NCI-H2196 treated with DMSO at 0.1 percent for 48 hours (cell line): Measurements from ENCODE around the gene CDC25B.

Experiments
- DNase-seq: peaks from one replicate; lab custom pipeline; 2025; ENCODE audit not compliant: unreplicated experiment; lab: John Stamatoyannopoulos, UW

Gene CDC25B

DNA sequence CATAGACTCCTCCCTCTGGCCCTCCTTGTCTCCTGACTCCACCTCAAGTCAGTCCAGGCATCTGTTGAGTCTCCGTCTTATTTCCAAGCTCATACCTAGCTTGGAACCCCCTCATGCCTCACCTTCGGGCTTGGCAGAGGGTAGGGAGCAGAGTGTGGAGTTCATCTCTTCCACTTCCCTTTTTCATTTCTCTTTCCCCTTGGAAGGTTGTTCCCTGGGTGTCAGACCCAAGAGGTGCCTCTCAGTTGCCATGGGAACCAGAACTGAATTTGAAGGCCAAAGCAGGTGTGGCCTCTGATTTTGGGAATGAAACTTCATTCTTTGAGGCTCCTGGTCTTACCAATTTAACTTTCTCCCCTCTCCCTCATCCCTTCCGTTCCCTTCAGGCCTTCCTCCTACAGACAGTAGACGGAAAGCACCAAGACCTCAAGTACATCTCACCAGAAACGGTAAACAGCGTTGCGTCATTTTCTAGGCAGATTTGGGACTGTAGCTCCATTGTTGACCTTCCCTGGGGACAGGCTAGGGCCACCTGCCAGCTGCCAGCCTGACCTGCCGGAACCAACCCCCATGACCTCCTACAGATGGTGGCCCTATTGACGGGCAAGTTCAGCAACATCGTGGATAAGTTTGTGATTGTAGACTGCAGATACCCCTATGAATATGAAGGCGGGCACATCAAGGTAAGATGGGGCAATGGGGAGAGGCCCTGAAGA, 6.6 kb downstream of the CDC25B start:
- DNase-seq: no peak

DNA sequence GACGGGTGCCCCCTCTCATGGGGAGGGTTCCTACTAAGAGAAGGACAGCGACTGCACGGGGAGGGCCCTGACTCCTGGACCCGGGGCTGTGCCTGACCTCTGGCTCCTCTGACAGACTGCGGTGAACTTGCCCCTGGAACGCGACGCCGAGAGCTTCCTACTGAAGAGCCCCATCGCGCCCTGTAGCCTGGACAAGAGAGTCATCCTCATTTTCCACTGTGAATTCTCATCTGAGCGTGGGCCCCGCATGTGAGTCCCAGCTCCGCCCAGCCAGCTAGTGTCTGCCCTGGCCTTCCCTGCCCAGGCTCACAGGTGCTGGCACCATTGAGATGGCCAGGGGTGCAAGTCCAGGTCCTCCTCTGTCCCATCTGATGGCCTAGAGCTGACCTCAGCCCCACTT, 7.2 kb downstream of the CDC25B start:
- DNase-seq: no peak

DNA sequence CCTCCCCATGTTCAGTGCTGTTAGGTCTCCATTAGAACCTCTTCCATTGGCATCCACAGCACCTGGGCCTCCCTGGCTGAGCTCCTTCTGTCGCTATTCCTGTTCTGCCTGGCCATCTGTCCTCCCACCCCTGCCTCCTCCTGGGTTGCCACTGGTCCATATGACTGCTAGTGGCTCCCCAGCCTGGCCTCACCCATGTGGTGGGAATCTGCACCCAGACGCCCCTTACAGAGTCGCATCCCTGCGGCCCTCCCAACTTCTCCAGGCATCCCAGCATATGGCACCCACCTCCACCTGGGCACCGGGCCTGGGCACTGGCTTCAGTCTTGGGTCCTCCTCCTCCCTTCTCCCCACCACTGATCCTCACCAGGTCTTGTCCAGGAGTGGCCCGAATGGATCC, 7.7 kb downstream of the CDC25B start:
- no peak for DNase-seq

DNA sequence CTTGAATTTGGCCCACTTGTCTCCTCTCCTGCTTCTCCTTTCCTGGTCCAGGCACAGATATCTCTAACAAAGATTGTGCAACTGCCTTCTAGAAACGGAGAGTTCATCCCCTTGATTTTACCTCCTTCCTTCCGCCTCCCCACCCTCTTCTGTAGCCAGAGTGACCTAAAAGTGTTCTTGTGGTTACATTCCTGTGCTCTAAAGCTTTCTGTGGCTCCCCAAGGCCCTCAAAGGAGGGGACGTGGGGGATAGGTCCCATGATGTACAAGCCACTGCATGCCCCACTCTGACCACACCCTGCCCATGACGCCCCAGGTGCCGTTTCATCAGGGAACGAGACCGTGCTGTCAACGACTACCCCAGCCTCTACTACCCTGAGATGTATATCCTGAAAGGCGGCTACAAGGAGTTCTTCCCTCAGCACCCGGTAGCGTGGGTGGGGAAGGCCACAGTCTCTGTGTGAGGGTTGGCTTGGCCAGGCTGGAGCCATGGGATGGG, 8.2 kb downstream of the CDC25B start:
- DNase-seq: no peak

DNA sequence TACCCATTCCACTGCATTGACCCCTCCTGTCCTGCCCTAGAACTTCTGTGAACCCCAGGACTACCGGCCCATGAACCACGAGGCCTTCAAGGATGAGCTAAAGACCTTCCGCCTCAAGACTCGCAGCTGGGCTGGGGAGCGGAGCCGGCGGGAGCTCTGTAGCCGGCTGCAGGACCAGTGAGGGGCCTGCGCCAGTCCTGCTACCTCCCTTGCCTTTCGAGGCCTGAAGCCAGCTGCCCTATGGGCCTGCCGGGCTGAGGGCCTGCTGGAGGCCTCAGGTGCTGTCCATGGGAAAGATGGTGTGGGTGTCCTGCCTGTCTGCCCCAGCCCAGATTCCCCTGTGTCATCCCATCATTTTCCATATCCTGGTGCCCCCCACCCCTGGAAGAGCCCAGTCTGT, 8.7 kb downstream of the CDC25B start:
- DNase-seq: no peak

DNA sequence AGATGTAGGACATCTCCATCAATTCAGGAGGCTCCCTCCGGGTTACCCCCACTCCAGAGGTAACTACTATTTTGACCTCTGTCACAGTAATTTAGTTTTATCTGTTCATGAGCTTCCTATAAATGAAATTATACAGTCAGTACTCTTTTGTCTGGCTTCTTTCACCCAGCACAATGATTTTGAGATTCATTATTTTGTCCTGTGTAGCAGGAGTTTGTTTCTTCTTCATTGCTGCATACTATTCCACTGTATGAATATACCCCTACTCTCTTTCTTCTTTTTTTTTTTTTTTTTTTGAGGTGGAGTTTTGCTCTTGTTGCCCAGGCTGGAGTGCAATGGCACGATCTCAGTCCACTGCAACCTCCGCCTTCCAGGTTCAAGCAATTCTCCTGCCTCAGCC, 12.4 kb downstream of the CDC25B start:
- no peak for DNase-seq

DNA sequence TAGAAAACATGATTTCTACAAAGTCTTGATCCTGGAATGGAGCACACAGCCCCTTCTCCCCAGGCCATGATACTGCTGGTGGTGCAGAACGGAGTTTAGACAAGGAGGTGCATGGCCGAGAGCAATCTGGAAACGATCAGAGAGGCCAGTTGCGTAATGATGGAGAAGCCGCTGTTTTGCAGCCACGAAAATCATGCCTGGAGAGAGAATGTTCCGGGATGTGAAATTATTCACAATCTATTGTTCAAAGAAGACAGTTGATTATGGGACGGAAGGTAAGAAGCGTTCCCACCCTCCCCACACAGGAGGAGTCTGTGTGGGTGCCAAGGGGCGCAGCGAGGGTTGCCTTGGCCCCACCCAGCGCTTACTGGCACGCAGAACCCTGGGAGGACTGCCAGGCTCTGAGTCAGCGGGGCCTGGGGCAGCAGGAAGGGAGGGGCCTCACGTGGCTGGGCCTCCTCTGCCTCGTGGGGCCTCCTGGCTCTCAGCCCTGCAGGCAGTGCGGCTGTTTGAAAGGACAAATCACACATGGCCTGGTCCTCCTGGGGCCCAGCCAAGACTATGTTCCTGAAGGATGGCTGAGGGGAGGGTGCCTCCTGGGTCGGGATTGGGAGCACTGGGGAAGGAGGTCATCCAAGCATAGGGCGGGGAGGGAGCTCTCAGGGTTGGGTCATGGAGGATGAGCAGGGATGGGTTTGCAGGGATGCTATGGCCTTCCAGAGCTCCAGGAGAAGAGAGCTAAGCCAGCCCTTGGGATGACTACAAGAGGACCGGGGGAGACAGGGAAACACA, 15.6 kb downstream of the CDC25B start:
- peak; percentile 93 for DNase-seq

DNA sequence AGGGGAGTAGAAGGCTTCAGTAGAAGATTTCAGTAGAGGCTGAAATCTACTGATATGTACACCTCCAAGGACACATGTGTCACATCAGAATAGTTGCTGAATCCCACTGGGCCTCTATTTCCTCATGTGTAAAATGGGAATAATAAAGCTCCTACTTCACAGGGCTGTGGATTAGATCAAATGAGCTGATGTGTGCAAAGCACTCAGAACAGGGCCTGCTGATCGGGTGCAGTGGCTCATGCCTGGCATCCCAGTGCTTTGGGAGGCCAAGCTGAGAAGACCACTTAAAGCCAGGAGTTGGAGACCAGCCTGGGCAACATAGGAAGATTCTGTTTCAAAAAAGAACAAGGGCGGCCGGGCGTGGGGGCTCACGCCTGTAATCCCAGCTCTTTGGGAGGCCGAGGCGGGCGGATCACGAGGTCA, 16.2 kb downstream of the CDC25B start:
- no peak for DNase-seq

DNA sequence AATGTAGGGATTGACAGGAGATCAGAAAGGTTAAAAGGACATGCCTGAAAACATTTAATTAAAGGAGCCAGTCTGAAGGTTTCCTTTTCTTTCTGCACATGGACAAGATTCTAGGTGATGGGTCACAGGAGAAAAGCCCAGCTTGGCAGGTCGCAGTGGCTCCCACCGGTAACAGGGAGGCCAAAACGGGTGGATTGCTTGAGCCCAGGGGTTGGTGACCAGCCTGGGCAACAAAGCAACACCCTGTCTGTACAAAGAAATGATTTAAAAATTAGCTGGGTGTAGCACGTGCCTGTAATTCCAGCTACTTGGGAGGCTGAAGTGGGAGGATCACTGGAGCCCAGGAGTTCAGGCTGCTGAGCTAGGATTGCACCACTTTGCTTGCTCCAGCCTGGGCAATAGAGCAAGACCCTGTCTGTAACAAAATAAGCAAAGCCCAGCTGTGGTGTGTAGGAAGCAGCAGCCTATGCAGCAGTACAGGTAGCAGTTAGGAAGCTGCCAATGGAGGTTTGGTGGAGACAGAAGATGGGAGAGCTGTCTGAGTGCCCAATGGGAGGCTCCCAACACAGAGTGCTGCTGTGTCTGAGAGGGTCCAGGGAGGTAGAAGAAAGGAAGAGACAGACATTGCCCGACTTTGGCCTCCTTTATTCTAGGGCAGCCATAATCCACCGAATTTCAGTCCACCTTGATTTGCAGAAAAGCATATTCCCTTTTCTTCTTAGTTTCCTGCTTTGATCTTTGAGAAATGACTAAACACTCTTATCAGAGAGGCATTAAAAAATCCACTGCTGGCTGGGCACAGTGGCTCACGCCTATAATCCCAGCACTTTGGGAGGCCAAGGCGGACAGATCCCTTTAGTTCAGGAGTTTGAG, 17.1 kb downstream of the CDC25B start:
- no peak for DNase-seq

DNA sequence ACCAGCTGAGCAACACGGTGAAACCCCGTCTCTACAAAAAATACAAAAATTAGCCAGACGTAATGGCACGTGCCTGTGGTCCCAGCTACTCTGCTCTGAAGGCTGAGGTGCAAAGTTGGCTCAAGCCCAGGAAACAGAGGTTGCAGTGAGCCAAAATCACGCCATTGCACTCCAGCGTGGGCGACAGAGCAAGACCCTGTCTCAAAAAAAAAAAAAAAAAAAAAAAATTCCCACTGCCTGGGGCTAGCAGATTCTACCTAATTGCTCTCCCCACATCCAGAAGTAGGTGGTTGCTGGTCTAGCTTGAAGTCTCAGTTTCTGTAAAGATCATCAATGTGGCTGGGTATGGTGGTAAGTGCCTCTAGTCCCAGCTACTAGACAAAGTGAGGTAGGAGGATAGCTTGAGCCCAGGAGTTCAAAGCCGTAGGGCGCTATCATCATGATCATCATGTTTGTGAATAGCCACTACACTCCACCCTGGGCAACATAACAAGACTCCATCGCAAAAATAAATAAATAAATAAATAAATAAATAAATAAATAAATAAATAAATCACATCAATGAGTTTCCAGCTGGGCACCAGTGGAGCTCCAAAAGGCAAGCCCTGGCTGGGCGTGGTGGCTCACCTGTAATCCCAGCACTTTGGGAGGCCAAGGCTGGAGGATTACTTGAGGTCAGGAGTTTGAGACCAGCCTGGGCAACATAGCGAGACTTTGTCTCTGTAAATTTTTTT, 17.9 kb downstream of the CDC25B start:
- DNase-seq: no peak

DNA sequence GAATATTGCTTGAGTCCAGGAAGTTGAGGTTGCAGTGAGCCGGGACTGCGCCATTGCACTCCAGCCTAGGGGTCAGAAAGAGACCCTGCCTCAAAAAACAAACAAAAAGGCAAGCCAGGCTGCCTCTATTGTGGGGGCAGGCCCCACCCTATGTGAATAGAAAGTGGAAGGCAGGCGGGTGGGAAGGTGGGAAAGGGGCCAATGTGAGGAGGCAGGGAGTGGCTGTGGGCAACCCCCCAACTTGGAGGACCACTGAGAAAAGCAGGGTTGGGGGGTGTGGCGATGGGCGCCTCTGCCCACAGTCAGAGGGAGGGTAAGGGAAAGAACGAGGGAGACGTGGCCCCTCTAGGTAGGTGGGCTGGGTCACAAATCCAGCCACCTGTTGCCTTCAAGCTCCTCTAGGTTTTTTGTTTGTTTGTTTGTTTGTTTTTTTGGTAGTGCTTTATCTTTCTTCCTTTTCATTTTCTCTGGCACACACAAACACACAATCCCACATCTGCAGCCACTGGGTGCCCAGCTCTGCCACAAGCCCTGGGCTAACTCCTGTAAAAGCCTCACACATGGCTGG, 18.9 kb downstream of the CDC25B start:
- DNase-seq: no peak

DNA sequence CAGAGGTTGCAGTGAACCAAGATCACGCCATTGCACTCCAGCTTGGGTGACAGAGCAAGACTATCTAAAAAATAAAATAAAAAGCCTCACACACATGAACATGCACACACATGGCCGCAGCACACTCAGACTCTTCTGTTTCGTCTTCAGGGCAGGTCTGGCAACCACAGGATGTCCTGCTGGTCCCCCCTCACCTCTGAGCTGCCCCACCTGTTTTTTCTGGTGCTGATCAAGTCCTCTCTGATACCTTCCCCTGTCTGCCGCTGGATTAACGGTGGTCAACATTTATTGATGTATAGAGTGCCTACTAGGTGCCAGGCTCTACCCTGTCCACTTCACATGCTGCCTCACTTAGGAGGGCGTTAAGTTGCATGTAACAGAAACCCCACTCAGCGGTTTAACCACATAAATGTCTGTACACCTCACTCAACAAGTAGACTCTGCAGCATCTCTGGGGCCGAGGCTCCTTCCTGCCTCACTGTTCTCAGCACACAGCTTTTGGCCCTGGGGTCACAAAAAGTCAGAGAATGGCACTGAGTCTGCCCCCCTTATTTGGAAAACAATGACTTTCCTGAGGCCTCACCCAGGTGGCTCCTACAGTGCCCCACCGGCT, 19.7 kb downstream of the CDC25B start:
- DNase-seq: no peak

DNA sequence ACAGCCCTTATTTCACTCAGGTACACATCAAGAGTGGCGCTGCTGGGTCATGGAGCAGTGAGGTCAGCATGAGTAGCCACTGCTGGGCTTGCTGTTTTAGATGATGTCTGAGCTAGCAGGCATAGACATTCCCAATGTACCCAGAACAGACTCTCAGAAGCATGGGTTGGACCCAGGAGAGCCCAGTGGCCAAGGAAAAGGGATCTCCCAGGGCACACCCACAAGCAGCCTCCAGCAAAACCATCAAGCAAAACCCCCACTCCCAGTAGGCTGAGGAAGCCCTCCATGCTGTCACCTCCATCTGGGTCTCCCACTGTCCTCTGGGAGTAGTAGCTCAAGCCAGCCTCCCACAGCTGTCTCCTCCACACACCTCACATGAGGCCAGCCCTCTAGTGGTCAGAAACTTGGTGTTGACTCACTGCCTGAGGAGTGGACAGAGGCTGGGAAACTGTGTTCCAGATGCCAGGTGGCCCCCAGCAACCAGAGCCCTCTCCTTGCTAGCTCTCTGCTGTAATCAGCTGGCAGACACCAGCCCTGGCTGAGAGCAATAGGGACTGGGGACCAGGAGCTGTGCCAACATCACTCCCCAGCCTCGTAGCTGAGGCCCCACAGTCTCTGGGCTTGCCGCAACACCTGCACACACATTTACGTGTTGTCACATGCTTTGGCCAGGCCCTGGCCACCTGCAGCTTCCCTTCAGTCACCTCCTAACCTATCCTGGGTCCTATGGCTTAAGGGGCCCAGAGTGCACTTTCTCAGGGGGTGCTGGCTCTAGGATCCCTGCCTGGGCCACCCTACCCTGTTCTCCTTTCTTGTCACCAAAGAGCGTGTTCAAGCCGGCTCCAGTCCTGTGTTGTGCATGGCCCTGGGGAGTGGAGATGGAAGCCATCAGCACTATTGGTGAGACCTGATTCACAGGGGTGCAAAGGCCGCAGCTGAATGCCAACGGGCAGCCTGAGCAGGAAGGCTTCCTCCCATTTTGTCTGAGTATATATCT, 22.3 kb downstream of the CDC25B start:
- peak; percentile 77 for DNase-seq

DNA sequence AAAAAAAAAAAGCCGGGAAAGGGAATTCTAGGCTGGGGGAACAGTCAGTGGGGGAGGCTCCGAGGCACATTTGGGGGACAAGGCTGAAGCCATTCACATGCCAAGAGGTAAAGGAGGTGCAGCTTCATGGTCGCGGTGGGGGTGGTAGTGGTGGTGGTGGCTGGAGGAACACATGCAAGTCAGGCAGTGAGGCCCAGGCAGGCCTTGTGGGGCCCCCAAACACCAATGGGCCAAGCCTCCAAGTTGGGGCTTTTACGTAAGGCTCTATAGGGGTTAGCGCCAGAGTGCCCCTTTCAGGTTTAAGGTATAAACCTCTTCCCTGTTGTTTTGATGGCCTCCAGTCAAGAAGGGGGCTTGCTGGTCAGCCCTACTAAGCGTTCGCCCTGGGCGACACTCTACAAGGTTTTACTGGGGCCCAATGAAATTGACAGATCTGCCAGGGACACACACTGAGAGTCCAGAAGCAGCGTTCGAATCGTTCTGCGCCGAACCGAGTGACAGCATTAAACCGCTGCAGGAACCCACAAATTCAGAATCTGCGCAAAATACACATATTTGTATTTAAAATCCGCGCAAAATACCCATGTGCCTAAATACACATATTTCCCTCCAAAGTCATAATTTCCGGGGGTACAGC, 23.4 kb downstream of the CDC25B start:
- no peak for DNase-seq

DNA sequence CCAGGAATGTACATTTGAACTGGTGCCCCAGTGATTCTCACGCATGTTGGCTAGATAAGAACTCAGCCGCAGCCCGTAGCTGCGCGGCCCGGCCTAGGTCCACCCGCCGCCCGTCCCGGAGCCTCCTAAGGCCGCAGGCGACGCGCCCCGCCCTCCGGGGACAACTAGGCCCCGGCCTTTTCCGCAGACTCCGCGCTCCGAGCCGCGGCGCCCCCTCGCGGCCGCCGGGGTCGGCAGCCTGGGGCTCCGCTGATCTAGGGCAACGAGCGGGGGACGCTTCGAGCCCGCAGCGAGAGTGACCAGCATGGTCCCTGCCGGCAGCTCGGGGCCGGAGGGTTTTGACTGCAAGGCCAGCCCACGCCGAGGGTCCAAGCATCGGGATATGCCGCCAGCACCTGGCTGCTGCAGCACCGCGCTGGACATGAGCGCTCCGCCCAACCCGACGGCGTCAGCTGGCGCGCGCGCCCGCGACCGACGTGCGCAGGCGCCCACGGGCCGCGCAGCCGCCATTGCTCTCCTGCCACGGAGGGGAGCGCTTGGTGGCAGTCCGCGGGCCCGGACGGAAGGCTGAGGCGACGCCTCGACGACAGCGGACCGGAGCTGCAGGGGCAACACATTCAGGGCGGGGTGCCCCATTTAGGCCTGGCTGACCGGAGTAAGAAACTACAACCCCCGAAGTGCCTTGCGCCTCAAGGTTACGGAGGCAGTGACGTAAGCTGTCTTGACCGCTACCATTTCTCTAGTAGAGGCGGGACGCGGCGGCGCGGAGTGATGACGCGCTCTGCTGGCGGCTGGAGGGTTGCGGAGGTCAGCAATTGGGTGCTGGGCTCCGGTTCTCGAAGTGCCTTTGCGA, 24.2 kb downstream of the CDC25B start, which contains the start of gene AP5S1:
Gene AP5S1, plus strand, starts transcription at position 500 of the 853 bp plus-strand sequence. CDS start 1,571 bp downstream, outside the sequence.
- DNase-seq: peak; percentile 84

DNA sequence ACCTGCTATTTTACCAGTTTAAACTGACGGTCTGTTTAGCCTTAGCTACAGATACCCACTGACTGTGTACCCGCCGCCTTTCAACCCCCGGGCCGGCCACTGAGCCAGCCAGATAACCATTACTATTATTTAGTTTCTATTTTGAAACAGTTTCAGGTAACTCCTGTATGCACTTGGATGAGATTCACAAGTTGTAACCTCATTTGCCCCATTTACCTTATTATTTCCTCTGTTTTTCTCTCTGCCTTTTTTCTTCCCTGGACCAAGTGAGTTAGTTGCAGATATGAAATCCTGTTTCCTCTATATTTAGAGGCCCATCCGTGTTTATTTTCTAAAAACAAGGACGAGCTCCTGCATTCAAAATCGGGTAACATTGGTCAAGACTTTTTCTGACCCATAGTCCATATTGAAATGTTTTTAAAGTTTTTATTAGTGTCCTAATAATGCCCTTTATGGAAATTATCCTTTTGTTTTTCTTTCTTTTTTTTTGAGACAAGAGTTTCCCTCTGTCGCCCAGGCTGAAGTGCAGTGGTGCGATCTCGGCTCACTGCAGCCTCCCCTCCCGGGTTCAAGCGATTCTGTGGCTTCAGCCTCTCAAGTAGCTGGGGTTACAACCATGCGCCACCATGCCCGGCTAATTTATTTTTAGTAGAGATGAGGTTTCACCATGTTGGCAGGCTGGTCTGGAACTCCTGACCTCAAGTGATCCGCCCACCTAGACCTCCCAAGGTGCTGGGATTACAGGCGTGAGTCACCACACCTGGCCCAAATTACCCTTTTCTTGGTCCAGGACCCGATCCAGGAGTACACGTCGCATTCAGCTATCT, 25.0 kb downstream of the CDC25B start:
- no peak for DNase-seq
